B cell (primary cell): ENCODE results near the gene BMPER. TPM values are rescaled to one million over a fixed set of nuclear protein-coding genes. Genes with fewer than 3 reads are reported as not detected.

Experiments
- ATAC-seq: fragments of 200-7000 bp; cut with Tn5 transposase; one replicate; pipeline ENCODE4 v1.10.0; 2021; ENCODE audit warnings: low read depth, mild to moderate bottlenecking, moderate number of reproducible peaks, moderate library complexity
- CTCF ChIA-PET: fragments of 350-600 bp; sonication (Branson Sonifier 250); formaldehyde crosslinking; loops from one replicate; lab custom pipeline; 2021; ENCODE audit warnings: antibody characterized with exemption, inconsistent platforms; lab: Charles Lee
- POLR2A ChIA-PET: fragments of 350-600 bp; sonication (Branson Sonifier 250); formaldehyde crosslinking; loops from one replicate; lab custom pipeline; 2021; ENCODE audit warnings: antibody characterized with exemption; lab: Charles Lee
- DNase-seq: peaks from one replicate; pipeline ENCODE4 v3.0.0; 2013
- H2AFZ ChIP-seq: 2 replicates; pipeline ENCODE4 v1.6.1; 2012; ENCODE audit warnings: mild to moderate bottlenecking, low read depth, low read length; ENCODE audit not compliant: insufficient read depth, poor library complexity, severe bottlenecking
- H3K27ac ChIP-seq, 2 donors: 1 replicate in 1 of 2; 2 replicates in 1 of 2; pipeline ENCODE4 v1.5.1; 2012 to 2013; ENCODE audit warnings: low read length in 2 of 2, mild to moderate bottlenecking in 2 of 2, moderate library complexity in 1 of 2
- H3K27me3 ChIP-seq, 4 experiments: fragments of 200-600 bp in 1 of 4; sonication (generic) in 1 of 4; replicated peaks in 1 of 4; 1 replicate in 2 of 4; 2 replicates in 2 of 4; pipeline versions ENCODE4 v1.6.1 to v1.7.0; 2013 to 2016; ENCODE audit warnings: low read length in 3 of 4, mild to moderate bottlenecking in 2 of 4, mixed read lengths in 1 of 4, moderate library complexity in 1 of 4; ENCODE audit not compliant: insufficient read depth in 4 of 4, control insufficient read depth in 3 of 4; ENCODE audit errors: control extremely low read depth in 1 of 4
- H3K36me3 ChIP-seq, 2 experiments: replicated peaks in 1 of 2; 1 replicate in 1 of 2; 2 replicates in 1 of 2; pipeline versions ENCODE4 v1.6.1 to v1.7.1; 2013; ENCODE audit warnings: low read length in 1 of 2; ENCODE audit not compliant: insufficient read depth in 2 of 2, control insufficient read depth in 1 of 2; ENCODE audit errors: control extremely low read depth in 1 of 2, extremely low read depth in 1 of 2
- H3K4me1 ChIP-seq, 2 donors: fragments of 200-600 bp in 1 of 2; sonication (generic) in 1 of 2; 1 replicate in 1 of 2; 2 replicates in 1 of 2; pipeline versions ENCODE4 v1.5.1 to v1.6.1; 2013 to 2017; ENCODE audit warnings: low read length in 2 of 2; ENCODE audit not compliant: control insufficient read depth in 2 of 2, insufficient read depth in 2 of 2
- H3K4me2 ChIP-seq: replicated peaks from 2 replicates; pipeline ENCODE3; 2012; ENCODE audit warnings: mild to moderate bottlenecking, low read depth, low read length; ENCODE audit not compliant: poor library complexity, severe bottlenecking
- H3K4me3 ChIP-seq, 5 experiments: fragments of 200-600 bp in 1 of 5; sonication (generic) in 1 of 5; 1 replicate in 3 of 5; 2 replicates in 2 of 5; pipeline versions ENCODE4 v1.5.1 to v1.7.0; 2011 to 2016; ENCODE audit warnings: low read length in 4 of 5, mild to moderate bottlenecking in 4 of 5, low read depth in 2 of 5, control low read depth in 1 of 5, moderate library complexity in 1 of 5; ENCODE audit not compliant: insufficient read depth in 1 of 5; ENCODE audit errors: control extremely low read depth in 1 of 5, extremely low read depth in 1 of 5
- H3K79me2 ChIP-seq: fragments of 200-600 bp; sonication (generic); one replicate; pipeline ENCODE4 v1.6.0; 2016; ENCODE audit warnings: low read length; ENCODE audit not compliant: control insufficient read depth, insufficient read depth
- H3K9ac ChIP-seq: fragments of 200-600 bp; sonication (generic); 2 replicates; pipeline ENCODE4 v1.6.1; 2017; ENCODE audit warnings: mild to moderate bottlenecking, low read length, moderate library complexity
- H3K9me3 ChIP-seq, 3 donors: one replicate each; pipeline versions ENCODE4 v1.6.1 to v1.7.1; 2013; ENCODE audit warnings: low read length in 2 of 3; ENCODE audit not compliant: control insufficient read depth in 2 of 3, insufficient read depth in 1 of 3; ENCODE audit errors: control extremely low read depth in 1 of 3
- H4K20me1 ChIP-seq: 2 replicates; pipeline ENCODE4 v1.6.0; 2012; ENCODE audit warnings: mild to moderate bottlenecking, low read length; ENCODE audit not compliant: insufficient read depth, control insufficient read depth, poor library complexity, severe bottlenecking
- H3K27ac Mint-ChIP-seq: one replicate; pipeline ENCODE4 v1.8.0; 2021; ENCODE audit warnings: mixed read lengths
- H3K27me3 Mint-ChIP-seq: one replicate; pipeline ENCODE4 v1.8.0; 2021; ENCODE audit warnings: mixed read lengths
- H3K4me1 Mint-ChIP-seq: one replicate; pipeline ENCODE4 v1.8.0; 2021; ENCODE audit warnings: mixed read lengths
- H3K4me3 Mint-ChIP-seq: one replicate; pipeline ENCODE4 v1.8.0; 2021; ENCODE audit warnings: mixed read lengths
- H3K9me3 Mint-ChIP-seq: one replicate; pipeline ENCODE4 v1.8.0; 2022; ENCODE audit warnings: mixed read lengths; ENCODE audit not compliant: insufficient read depth
- CTCF ChIP-seq: fragments of 200-600 bp; IDR thresholded peaks from one replicate; pipeline ENCODE4 v1.8.0; 2022; ENCODE audit warnings: antibody characterized with exemption, mild to moderate bottlenecking
- EZH2 ChIP-seq: IDR thresholded peaks from 2 replicates; pipeline ENCODE4 v1.6.1; 2012; ENCODE audit warnings: borderline replicate concordance, low read depth, mild to moderate bottlenecking, moderate library complexity, low read length; ENCODE audit not compliant: insufficient read depth, poor library complexity, severe bottlenecking
- WGBS: methylation state at CpG from one replicate; pipeline ENCODE4 v1.1.5; 2013; ENCODE audit warnings: missing lambda C conversion rate; ENCODE audit not compliant: insufficient coverage; 5-methylcytosine and 5-hydroxymethylcytosine counted together
- intact Hi-C: fragments of 100-400 bp; cut with micrococcal nuclease; formaldehyde crosslinking; loops from one replicate; pipeline ENCODE4 v1.10.0; 2022
- polyA plus RNA-seq: library from polyadenylated mRNA; depleted of rRNA; stranded (reverse); fragments of >200 nt; gene quantifications from 2 replicates; pipeline ENCODE4 v1.2.3, GENCODE V29; 2012
- total RNA-seq, 2 donors: library from RNA; stranded (reverse); fragments of 120-200 nt in 1 of 2; gene quantifications; 1 replicate in 1 of 2; 2 replicates in 1 of 2; pipeline versions ENCODE4 v1.2.3 to v1.2.4, GENCODE V29; 2013 to 2022

The BMPER gene
- total and polyA plus RNA-seq, 2 donors (not counting 1 experiment from before 2014, with no cell fraction given): not detected

GRCh38 chr7:34121366-34121765, 216.0 kb downstream of the BMPER start:
- H3K79me2 ChIP-seq: no peaks in the 10 kb centered on the region
- no peaks in the 10 kb centered on the region for H3K4me1 ChIP-seq
- ChIA-PET CTCF (no interaction called here), POLR2A (no interaction called here)
- H3K4me3 Mint-ChIP-seq: no peak overlapping the region
- H3K27me3 ChIP-seq: no peaks in the 10 kb centered on the region
- no peaks in the 10 kb centered on the region for H4K20me1 ChIP-seq
- intact Hi-C loops: no loop called here
- H3K4me2 ChIP-seq: no peak overlapping the region
- no peak for TF ChIP-seq CTCF
- no peak for TF ChIP-seq EZH2
- no peak overlapping the region for H3K27ac Mint-ChIP-seq
- H2AFZ ChIP-seq: no peak overlapping the region
- DNase-seq: no peak
- H3K9ac ChIP-seq: no peak overlapping the region
- whole genome bisulfite sequencing: no CpG with 5 or more reads among the region's 1 CpG
- H3K4me1 Mint-ChIP-seq: no peaks in the 10 kb centered on the region
- H3K36me3 ChIP-seq: no peaks in the 10 kb centered on the region
- ATAC-seq: no peak
- no peak overlapping the region for H3K27ac ChIP-seq
- H3K4me3 ChIP-seq: no peak overlapping the region
- no peaks in the 10 kb centered on the region for H3K27me3 Mint-ChIP-seq
- H3K9me3 Mint-ChIP-seq: peaks cover 3% of the 10 kb centered on the region
- H3K9me3 ChIP-seq: peaks cover 0 to 14% (median 8%) of the 10 kb centered on the region in 3 donors

- H3K9me3 Mint-ChIP-seq: peaks cover 3% of the 10 kb centered on the region
- H3K79me2 ChIP-seq: no peaks in the 10 kb centered on the region
- ChIA-PET CTCF (no interaction called here), POLR2A (no interaction called here)
- H3K4me1 ChIP-seq: no peaks in the 10 kb centered on the region
- H3K27me3 Mint-ChIP-seq: no peaks in the 10 kb centered on the region
- TF ChIP-seq CTCF (no peak), EZH2 (no peak)
- no peak overlapping the region for H3K9ac ChIP-seq
- no peaks in the 10 kb centered on the region for H3K27me3 ChIP-seq
- no peak overlapping the region for H3K27ac ChIP-seq
- no peak overlapping the region for H2AFZ ChIP-seq
- no peak overlapping the region for H3K4me3 ChIP-seq
- no peak overlapping the region for H3K4me3 Mint-ChIP-seq
- intact Hi-C loops: no loop called here
- ATAC-seq (no peak), DNase-seq (no peak)
- H3K4me2 ChIP-seq: no peak overlapping the region
- peaks cover 0 to 14% (median 8%) of the 10 kb centered on the region in 3 donors for H3K9me3 ChIP-seq
- H3K36me3 ChIP-seq: no peaks in the 10 kb centered on the region
- no peaks in the 10 kb centered on the region for H4K20me1 ChIP-seq
- H3K27ac Mint-ChIP-seq: no peak overlapping the region
- H3K4me1 Mint-ChIP-seq: no peaks in the 10 kb centered on the region
- WGBS: 60% methylated on average over 1 of the region's 2 CpGs
Measured at GRCh38 chr7:34123316-34123715, 218.0 kb downstream of the BMPER start.
